ENCODE measurements around the gene IPO9. TPM values are rescaled to one million over a fixed set of nuclear protein-coding genes. Genes with fewer than 3 reads are reported as not detected.

IPO9 gene
- total RNA-seq, 4 donors from 2014 or later = 8.8 to 48.5 (median 35.2) TPM

- DNase-seq = no peak
- H3K4me3 ChIP-seq = no peak overlapping the region
- H3K4me1 ChIP-seq = no peaks in the 10 kb centered on the region
- no peaks in the 10 kb centered on the region for H3K27me3 ChIP-seq
- intact Hi-C loops (cut with DNase I; ENCODE audit: low total_unique reads) = no loop called here
- H3K27ac ChIP-seq = no peak overlapping the region
- H3K36me3 ChIP-seq = no peaks in the 10 kb centered on the region
- TF ChIP-seq, protein P1, sequence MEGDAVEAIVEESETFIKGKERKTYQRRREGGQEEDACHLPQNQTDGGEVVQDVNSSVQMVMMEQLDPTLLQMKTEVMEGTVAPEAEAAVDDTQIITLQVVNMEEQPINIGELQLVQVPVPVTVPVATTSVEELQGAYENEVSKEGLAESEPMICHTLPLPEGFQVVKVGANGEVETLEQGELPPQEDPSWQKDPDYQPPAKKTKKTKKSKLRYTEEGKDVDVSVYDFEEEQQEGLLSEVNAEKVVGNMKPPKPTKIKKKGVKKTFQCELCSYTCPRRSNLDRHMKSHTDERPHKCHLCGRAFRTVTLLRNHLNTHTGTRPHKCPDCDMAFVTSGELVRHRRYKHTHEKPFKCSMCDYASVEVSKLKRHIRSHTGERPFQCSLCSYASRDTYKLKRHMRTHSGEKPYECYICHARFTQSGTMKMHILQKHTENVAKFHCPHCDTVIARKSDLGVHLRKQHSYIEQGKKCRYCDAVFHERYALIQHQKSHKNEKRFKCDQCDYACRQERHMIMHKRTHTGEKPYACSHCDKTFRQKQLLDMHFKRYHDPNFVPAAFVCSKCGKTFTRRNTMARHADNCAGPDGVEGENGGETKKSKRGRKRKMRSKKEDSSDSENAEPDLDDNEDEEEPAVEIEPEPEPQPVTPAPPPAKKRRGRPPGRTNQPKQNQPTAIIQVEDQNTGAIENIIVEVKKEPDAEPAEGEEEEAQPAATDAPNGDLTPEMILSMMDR (IDR thresholded peaks at IDR 0.05) = no peak
- no peak for TF ChIP-seq POLR2A (IDR thresholded peaks at IDR 0.05)
- no peaks in the 10 kb centered on the region for H3K9me3 ChIP-seq
Measured at GRCh38 chr1:201807958-201808632, 20.9 kb upstream of the IPO9 start.

GRCh38 chr1:201808633-201808990 is 20.3 kb upstream of the IPO9 start:
- intact Hi-C loops (cut with DNase I; ENCODE audit: low total_unique reads) = no loop called here
- Histone ChIP-seq H3K9me3 (no peaks in the 10 kb centered on the region), H3K27me3 (no peaks in the 10 kb centered on the region), H3K4me1 (no peaks in the 10 kb centered on the region), H3K36me3 (no peaks in the 10 kb centered on the region), H3K27ac (no peak overlapping the region), H3K4me3 (no peak overlapping the region)
- no peak for DNase-seq
- TF ChIP-seq, protein P1 (IDR thresholded peaks at IDR 0.05) = no peak
- TF ChIP-seq POLR2A (IDR thresholded peaks at IDR 0.05) = no peak

DNA sequence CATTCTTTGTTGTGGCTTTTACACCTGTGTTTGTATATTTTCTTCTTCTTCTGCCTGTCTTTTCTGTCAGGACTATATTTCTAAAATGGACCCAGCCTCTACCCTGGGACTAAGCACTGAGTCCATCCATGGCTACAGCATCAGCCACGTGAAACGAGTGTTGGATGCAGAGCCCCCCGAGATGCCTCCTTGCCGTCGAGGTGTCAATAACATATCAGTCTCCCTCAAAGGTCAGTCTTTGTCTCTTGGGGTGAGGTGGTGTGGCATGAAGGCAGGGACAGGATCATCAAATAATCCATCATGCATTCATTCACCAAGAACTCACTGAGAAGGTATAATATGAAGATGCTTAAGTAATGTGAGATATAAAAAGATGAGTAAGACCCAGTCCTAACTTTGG is 19.1 kb upstream of the IPO9 start:
- Histone ChIP-seq H3K4me1 (no peaks in the 10 kb centered on the region), H3K36me3 (no peaks in the 10 kb centered on the region), H3K27ac (no peak overlapping the region), H3K27me3 (no peaks in the 10 kb centered on the region), H3K4me3 (no peak overlapping the region), H3K9me3 (no peaks in the 10 kb centered on the region)
- intact Hi-C loops (cut with DNase I; ENCODE audit: low total_unique reads) = no loop called here
- TF ChIP-seq POLR2A (IDR thresholded peaks at IDR 0.05) = no peak
- TF ChIP-seq, protein P1 (IDR thresholded peaks at IDR 0.05) = no peak
- DNase-seq = no peak

GRCh38 chr1:201810466-201811216 is 18.3 kb upstream of the IPO9 start:
- Histone ChIP-seq H3K9me3 (no peaks in the 10 kb centered on the region), H3K27me3 (no peaks in the 10 kb centered on the region), H3K4me1 (no peaks in the 10 kb centered on the region), H3K27ac (no peak overlapping the region), H3K4me3 (no peak overlapping the region), H3K36me3 (no peaks in the 10 kb centered on the region)
- intact Hi-C loops (cut with DNase I; ENCODE audit: low total_unique reads) = no loop called here
- no peak for DNase-seq
- TF ChIP-seq POLR2A (IDR thresholded peaks at IDR 0.05) = no peak
- TF ChIP-seq, protein P1 (IDR thresholded peaks at IDR 0.05) = no peak

- Histone ChIP-seq H3K9me3 (no peaks in the 10 kb centered on the region), H3K27ac (no peak overlapping the region), H3K4me1 (no peaks in the 10 kb centered on the region), H3K36me3 (no peaks in the 10 kb centered on the region), H3K4me3 (no peak overlapping the region), H3K27me3 (no peaks in the 10 kb centered on the region)
- TF ChIP-seq, protein P1 (IDR thresholded peaks at IDR 0.05) = no peak
- DNase-seq = no peak
- intact Hi-C loops (cut with DNase I; ENCODE audit: low total_unique reads) = no loop called here
Measured at GRCh38 chr1:201813226-201813625, 15.7 kb upstream of the IPO9 start.

Measured in uterus (tissue), 4 donors.